SU-DHL-6 (cell line): ENCODE results near the gene CCNT2.
"Not testable (repeated sequence)": the region's sequence is repeated elsewhere in the genome, so short reads cannot be mapped to it uniquely, and the experiment has no call there.

ENCODE experiments used
- H2AFZ ChIP-seq: fragments of 200-600 bp; sonication (generic); 2 replicates; pipeline ENCODE4 v1.6.1; 2014; ENCODE audit warnings: low read depth, mild to moderate bottlenecking, moderate library complexity, mixed read lengths, antibody characterized with exemption, low read length; ENCODE audit not compliant: severe bottlenecking
- H3F3A ChIP-seq: fragments of 200-600 bp; shearing (Covaris generic); 2 replicates; pipeline ENCODE4 v1.6.0; 2016; ENCODE audit warnings: antibody characterized with exemption, mild to moderate bottlenecking; ENCODE audit not compliant: insufficient read depth
- H3K27ac ChIP-seq: fragments of 200-600 bp; sonication (generic); 2 replicates; pipeline ENCODE4 v1.5.1; 2016; ENCODE audit warnings: low read depth, mild to moderate bottlenecking, low read length, moderate library complexity, mixed read lengths
- H3K27me3 ChIP-seq: fragments of 200-600 bp; sonication (generic), shearing (Covaris generic); 2 replicates; pipeline ENCODE4 v1.6.0; 2014; ENCODE audit warnings: mild to moderate bottlenecking, low read length
- H3K36me3 ChIP-seq: fragments of 200-600 bp; sonication (generic); 2 replicates; pipeline ENCODE4 v1.6.1; 2014; ENCODE audit warnings: mild to moderate bottlenecking, low read length, mixed read lengths
- H3K4me2 ChIP-seq: fragments of 300-600, 200-600 bp; shearing (Covaris generic), sonication (generic); 2 replicates; pipeline ENCODE4 v1.6.0; 2014; ENCODE audit warnings: low read length, low read depth, mild to moderate bottlenecking; ENCODE audit not compliant: poor library complexity, severe bottlenecking
- H3K4me3 ChIP-seq: fragments of 200-600 bp; sonication (generic); 2 replicates; pipeline ENCODE4 v1.5.1; 2014; ENCODE audit warnings: antibody characterized with exemption, low read length, mild to moderate bottlenecking, mixed read lengths; ENCODE audit not compliant: insufficient read depth, poor library complexity, severe bottlenecking
- H3K79me2 ChIP-seq: fragments of 200-600 bp; sonication (generic); 2 replicates; pipeline ENCODE4 v1.6.1; 2014; ENCODE audit warnings: mild to moderate bottlenecking, low read length, moderate library complexity; ENCODE audit not compliant: insufficient read depth
- H3K9ac ChIP-seq: fragments of 200-600 bp; sonication (generic); 2 replicates; pipeline ENCODE4 v1.7.0; 2014; ENCODE audit warnings: mild to moderate bottlenecking, low read length
- H3K9me2 ChIP-seq: fragments of 200-600 bp; sonication (generic); replicated peaks from 2 replicates; pipeline ENCODE4 v1.6.1; 2014; ENCODE audit warnings: low read length; ENCODE audit not compliant: insufficient read depth
- H3K9me3 ChIP-seq: fragments of 200-600 bp; sonication (generic); 2 replicates; pipeline ENCODE4 v1.6.1; 2014; ENCODE audit warnings: low read length, mixed read lengths; ENCODE audit not compliant: insufficient read depth
- H4K20me1 ChIP-seq: fragments of 200-600 bp; sonication (generic); 2 replicates; pipeline ENCODE4 v1.6.1; 2014; ENCODE audit warnings: low read depth, mild to moderate bottlenecking, antibody characterized with exemption, low read length, moderate library complexity, mixed read lengths
- EZH2phosphoT487 ChIP-seq: fragments of 200-600 bp; sonication (generic), shearing (Covaris generic); conservative IDR thresholded peaks from 2 replicates; pipeline ENCODE4 v1.6.1; 2018; ENCODE audit warnings: mild to moderate bottlenecking, antibody characterized with exemption, low read length, moderate library complexity, mixed read lengths
- TF ChIP-seq, protein P1 (sequence below): fragments of 200-600 bp; sonication (generic); IDR thresholded peaks from one replicate; pipeline ENCODE4 v1.5.1; 2017; ENCODE audit warnings: antibody characterized with exemption, mild to moderate bottlenecking, low read length, moderate library complexity; ENCODE audit not compliant: insufficient read depth, poor library complexity, severe bottlenecking

CCNT2 gene

GRCh38 chr2:134899204-134899603 is 19.4 kb upstream of the CCNT2 start:
- H3K27ac ChIP-seq, result no peak overlapping the region
- no peaks in the 10 kb centered on the region for H3K27me3 ChIP-seq
- TF ChIP-seq, protein P1, sequence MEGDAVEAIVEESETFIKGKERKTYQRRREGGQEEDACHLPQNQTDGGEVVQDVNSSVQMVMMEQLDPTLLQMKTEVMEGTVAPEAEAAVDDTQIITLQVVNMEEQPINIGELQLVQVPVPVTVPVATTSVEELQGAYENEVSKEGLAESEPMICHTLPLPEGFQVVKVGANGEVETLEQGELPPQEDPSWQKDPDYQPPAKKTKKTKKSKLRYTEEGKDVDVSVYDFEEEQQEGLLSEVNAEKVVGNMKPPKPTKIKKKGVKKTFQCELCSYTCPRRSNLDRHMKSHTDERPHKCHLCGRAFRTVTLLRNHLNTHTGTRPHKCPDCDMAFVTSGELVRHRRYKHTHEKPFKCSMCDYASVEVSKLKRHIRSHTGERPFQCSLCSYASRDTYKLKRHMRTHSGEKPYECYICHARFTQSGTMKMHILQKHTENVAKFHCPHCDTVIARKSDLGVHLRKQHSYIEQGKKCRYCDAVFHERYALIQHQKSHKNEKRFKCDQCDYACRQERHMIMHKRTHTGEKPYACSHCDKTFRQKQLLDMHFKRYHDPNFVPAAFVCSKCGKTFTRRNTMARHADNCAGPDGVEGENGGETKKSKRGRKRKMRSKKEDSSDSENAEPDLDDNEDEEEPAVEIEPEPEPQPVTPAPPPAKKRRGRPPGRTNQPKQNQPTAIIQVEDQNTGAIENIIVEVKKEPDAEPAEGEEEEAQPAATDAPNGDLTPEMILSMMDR, result no peak
- no peak for TF ChIP-seq EZH2phosphoT487
- H3K4me3 ChIP-seq, result no peak overlapping the region
- H3K9me3 ChIP-seq, result no peaks in the 10 kb centered on the region
- H3K9ac ChIP-seq, result no peak overlapping the region
- no peaks in the 10 kb centered on the region for H3F3A ChIP-seq
- H3K36me3 ChIP-seq, result no peaks in the 10 kb centered on the region
- no peaks in the 10 kb centered on the region for H3K9me2 ChIP-seq
- H4K20me1 ChIP-seq, result no peaks in the 10 kb centered on the region
- no peak overlapping the region for H2AFZ ChIP-seq
- H3K4me2 ChIP-seq, result no peak overlapping the region
- no peaks in the 10 kb centered on the region for H3K79me2 ChIP-seq

DNA sequence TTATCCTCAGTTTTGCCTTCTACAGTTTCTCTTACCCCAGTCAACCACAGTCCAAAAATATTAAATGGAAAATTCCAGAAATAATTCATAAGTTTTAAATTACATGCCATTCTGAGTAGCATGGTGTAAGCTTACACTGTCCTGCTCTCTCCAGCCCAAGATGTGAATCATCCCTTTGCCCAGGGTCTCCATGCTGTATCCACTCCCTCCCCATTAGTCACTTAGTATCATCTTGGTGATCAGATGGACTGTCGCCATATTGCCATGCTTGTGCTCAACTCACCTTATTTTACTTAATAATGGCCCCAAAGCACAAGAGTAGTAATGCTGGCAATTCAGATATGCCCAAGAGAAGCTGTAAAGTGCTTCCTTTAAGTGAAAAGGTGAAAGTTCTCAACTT is 18.5 kb upstream of the CCNT2 start:
- no peak overlapping the region for H3K4me3 ChIP-seq
- H3K4me2 ChIP-seq, result no peak overlapping the region
- TF ChIP-seq, protein P1, result no peak
- TF ChIP-seq EZH2phosphoT487, result no peak
- H3K27ac ChIP-seq, result no peak overlapping the region
- no peaks in the 10 kb centered on the region for H4K20me1 ChIP-seq
- no peaks in the 10 kb centered on the region for H3K9me2 ChIP-seq
- no peaks in the 10 kb centered on the region for H3K9me3 ChIP-seq
- H3K27me3 ChIP-seq, result no peaks in the 10 kb centered on the region
- H2AFZ ChIP-seq, result no peak overlapping the region
- H3K79me2 ChIP-seq, result no peaks in the 10 kb centered on the region
- no peaks in the 10 kb centered on the region for H3F3A ChIP-seq
- no peak overlapping the region for H3K9ac ChIP-seq
- H3K36me3 ChIP-seq, result no peaks in the 10 kb centered on the region

DNA sequence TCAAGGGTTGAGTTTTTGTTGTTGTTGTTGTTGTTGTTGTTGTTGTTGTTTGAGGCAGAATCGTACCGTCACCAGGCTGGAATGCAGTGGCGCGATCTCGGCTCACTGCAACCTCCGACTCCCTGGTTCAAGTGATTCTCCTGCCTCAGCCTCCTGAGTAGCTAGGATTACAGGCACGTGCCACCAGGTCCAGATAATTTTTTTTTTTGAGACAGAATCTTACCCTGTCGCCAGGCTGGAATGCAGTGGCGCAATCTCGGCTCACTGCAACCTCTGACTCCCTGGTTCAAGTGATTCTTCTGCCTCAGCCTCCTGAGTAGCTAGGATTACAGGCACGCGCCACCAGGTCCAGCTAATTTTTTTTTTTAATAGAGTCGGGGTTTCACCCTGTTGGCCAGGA is 14.9 kb upstream of the CCNT2 start:
- not testable (repeated sequence) for H3K27ac ChIP-seq, H3K36me3 ChIP-seq, H3F3A ChIP-seq, H3K9me3 ChIP-seq, H3K9me2 ChIP-seq, H4K20me1 ChIP-seq, H2AFZ ChIP-seq, H3K4me3 ChIP-seq, H3K4me2 ChIP-seq, H3K27me3 ChIP-seq, H3K79me2 ChIP-seq, H3K9ac ChIP-seq

GRCh38 chr2:134905168-134905567 is 13.5 kb upstream of the CCNT2 start:
- no peaks in the 10 kb centered on the region for H3F3A ChIP-seq

More at GRCh38 chr2:134905168-134905567, 13.5 kb upstream of the CCNT2 start:
- H3K36me3 ChIP-seq, result no peaks in the 10 kb centered on the region
- no peak overlapping the region for H2AFZ ChIP-seq
- H3K9ac ChIP-seq, result no peak overlapping the region
- no peak overlapping the region for H3K27ac ChIP-seq
- no peaks in the 10 kb centered on the region for H3K9me3 ChIP-seq
- H3K79me2 ChIP-seq, result no peaks in the 10 kb centered on the region
- no peak for TF ChIP-seq EZH2phosphoT487
- TF ChIP-seq, protein P1, result no peak
- no peaks in the 10 kb centered on the region for H4K20me1 ChIP-seq
- H3K27me3 ChIP-seq, result no peaks in the 10 kb centered on the region
- H3K4me3 ChIP-seq, result no peak overlapping the region
- H3K4me2 ChIP-seq, result no peak overlapping the region
- H3K9me2 ChIP-seq, result no peaks in the 10 kb centered on the region
